HuH-7.5 (cell line): ENCODE data around the gene USP46.

Experiments
- DNase-seq: peaks from one replicate; pipeline ENCODE4 v3.0.0; 2011; ENCODE audit warnings: low spot score

Gene USP46

DNA sequence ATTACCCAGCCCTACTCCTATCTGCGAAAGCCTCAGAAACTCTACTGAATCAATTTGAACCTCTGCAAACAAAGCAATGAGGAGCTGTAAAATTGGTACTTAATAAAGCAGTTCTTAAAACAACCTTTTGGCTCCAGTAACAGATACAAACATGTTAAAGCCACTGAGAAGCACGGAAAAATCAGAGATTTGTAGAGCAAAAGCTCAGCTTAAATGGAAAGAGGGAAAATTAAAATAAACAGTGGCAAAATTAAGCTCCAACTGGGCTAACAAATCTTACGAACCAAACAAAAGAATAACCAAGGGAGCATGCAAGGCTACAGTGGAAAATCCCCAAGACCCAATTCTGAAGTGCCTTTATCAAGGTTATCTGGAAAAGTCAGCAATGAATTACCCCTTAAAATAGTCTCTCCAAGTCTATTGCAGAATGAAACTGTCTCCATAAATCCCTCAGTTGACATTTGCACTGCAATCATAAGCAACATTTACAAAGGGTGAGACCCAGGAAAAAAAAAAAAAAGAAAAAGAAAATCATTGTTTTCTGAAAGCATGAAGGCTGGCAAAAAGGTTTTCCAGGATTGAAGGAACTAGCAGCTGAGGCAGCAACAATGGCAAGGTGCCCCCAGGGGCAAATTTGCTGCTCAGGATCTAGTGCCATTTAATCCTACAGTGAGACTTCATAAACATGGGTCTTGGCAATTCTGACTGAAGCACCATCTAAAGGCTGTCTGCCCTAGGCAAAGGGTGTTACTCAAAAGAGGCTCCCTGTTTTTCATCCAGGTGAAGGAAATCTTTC, 40.1 kb downstream of the USP46 start:
- DNase-seq, result peak; percentile 33

DNA sequence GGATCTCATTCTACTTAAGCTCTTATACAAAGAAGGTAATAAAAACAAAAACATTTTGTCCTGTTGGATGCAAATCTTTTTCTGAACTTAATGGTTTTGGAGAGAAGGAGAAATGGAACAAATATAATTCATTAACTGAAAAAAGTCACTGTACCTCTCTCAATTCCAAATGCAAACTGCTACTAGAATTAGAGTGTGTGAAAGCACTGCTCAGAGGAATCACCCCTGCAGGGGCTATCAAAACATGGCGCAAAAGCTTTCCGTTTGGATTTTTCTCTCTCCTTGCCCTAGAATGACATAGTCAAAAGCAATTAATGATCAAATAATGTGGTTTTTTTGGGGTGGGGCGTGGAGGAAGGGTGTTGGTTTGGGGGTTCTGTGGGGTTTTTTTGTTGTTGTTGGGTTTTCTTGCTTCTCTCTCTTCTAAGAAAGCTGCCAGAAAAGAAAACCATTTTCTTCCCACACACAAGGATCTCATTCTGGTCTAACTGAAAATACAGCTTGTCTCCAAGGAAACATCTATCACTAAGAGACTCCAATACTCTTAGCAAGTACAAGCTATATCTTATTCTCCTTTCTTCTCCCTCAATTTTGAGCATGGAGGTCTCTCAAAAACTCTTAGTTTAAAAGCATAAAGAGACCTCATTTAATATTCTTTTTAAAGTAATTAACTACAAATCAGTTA, 41.6 kb downstream of the USP46 start:
- no peak for DNase-seq

DNA sequence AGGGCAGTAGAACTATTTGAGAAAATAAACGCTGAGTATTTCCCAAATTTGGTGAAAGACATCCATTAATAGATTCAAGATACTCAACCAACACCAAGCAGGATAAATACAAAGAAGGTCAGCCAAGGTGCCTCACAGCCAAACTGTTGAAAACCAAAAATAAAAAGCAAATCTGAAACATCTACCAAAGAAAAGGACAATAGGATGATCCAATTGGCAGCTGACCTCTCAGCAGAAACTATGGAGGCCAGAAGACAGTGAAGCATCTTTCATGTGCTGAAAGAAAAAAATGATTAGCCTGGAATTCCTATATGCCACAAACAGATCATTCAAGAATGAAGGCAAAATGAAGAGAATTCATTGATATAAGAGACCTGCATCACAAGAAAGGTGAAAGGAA, 44.9 kb downstream of the USP46 start:
- no peak for DNase-seq

DNA sequence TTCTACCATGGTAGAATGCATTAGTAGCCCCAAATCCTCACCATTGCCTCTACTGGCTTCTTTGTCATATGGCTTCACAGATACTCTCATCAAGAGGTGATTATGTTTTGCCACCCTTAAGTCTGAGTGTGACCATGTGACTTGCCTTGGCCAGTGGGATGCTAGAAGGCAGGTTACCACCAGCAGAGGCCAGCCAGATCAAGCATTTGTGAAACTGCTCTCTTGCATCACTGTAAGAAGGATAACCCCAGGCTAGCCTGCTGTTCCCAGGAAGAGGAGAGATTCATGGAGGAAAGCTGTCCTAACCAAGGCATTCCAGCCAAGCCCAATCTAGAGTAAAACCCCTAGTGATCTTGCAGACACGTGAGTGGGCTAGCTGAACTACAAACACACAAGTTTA, 46.8 kb downstream of the USP46 start:
- DNase-seq, result no peak

DNA sequence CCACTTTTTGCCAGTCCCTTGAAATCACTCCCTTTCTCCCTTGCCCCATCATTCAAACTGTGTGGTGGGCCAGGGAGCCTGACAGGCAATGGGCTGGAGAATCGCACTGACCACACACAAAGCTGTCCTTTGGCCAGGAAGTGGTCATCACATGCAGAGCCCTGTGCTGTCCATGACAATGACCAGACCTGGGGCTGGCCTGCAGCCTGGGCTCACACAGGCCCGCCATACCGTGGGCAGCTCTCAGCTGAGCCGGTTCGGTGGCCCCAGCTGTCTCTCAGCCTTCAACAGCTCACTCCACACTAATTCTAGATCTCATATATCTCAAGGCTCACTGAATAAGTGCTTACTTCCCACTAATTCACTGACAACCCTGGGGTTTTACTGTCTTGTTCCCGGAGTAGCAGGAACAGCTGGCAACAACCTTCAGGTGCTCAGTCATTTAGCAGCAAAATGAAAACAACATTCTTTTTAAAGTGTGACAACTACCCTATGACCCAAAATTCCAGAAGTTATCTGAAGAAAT, 48.0 kb downstream of the USP46 start:
- no peak for DNase-seq

DNA sequence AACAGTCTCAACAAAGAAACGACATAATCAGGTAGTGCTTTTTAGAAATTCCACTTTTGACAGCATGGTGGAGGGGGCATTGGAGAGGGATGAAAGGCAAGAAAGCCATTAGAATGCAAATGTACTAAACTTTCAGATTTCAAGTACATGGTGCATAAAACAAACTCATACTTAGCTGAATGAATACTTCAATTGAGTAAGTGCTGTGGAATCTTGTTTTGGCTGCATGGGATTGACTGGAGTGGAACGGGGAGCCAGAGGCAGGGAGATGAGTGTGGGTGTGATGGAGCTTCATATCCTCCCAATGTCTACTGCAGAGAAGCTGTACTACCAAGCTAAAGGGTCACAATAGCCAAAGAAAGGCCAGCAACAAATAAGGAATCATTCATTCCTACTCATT, 52.4 kb downstream of the USP46 start:
- no peak for DNase-seq

DNA sequence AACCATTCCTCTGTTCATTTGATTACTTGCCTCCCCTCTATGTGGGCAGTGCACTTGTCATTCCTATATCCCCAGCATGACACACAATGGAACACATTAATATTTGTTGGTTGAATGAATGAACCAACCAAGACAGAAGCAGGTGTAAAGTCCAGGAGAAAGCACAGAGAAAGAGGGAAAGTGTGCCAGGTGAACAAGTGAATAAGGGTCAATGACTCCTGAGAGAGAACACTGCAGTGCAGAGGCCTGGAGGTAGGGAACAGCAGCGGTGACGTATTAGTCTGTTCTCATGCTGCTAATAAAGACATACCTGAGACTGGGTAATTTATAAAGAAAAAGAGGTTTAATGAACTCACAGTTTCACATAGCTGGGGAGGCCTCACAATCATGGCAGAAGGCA, 53.1 kb downstream of the USP46 start:
- DNase-seq, result no peak

DNA sequence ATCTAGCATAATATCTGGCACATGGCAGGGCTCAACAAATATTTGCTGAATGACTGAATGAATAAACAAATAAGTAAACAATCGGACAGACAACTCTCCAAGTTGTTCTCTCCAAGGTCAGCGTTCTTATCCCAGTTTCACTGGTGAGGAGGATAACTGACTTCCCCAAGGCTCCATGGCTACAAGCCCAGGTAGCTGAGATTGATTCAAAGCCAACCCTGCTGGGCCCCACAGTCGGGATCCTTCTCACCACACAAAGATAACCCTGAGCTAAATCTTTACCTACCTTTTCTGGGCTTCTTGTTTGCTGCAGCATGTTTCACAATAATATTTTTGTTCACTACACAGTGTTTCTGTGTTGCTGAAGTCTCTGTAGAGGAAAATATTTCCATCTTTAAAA, 54.9 kb downstream of the USP46 start:
- DNase-seq, result peak; percentile 37

DNA sequence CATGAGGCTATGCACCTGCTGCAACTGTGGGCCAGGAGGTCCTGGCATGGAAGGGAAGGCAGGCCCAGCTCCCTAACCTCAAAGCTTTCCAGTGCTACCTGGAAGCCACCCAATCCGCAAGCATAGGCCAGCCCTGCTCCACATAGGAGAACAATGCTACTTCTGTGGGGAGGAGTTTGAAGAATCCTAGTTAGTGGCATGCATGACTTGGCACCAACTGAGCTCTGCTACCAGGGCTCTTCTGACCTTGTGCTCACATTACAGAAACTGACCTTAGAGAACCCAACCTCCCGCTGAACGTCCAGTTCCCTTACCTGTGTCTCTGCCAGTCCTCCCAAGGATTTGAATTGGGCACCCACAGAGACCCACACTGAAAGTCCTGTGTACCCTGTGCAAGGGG, 58.8 kb downstream of the USP46 start:
- DNase-seq, result no peak

DNA sequence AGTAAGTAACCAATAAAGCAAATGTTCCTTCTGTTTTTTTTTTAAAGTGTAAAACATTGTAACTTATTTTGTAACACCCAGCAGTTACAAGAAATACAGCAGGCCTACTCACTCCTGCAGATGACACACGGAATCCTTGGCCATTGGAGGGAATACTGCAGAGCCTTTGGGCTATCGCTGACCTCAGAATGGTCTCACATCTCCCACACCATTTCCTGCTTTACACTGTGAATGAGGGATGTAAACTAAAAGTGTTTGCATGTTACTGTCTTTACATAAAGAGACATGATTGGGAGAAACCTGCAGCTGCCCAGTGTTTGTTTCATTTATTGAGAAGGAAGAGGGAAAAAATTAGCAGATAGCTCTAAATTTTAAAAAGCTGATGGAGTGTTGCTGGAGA, 64.1 kb downstream of the USP46 start:
- DNase-seq, result no peak

DNA sequence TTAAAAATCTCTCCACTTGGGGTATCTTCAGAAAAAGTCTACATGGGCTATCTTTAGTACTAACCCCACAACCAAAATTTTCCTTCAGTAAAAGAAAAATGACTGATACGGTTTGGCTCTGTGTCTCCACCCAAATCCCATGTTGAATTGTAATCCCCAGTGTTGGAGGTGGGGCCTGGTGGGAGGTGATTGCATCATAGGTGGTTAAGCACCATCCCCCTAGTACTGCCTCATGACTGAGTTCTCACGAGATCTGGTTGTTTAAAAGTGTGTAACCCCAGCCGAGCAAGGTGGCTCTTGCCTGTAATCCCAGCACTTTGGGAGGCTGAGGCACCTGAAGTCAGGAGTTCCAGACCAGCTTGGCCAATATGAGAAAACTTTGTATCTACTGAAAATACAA, 66.8 kb downstream of the USP46 start:
- DNase-seq, result no peak

DNA sequence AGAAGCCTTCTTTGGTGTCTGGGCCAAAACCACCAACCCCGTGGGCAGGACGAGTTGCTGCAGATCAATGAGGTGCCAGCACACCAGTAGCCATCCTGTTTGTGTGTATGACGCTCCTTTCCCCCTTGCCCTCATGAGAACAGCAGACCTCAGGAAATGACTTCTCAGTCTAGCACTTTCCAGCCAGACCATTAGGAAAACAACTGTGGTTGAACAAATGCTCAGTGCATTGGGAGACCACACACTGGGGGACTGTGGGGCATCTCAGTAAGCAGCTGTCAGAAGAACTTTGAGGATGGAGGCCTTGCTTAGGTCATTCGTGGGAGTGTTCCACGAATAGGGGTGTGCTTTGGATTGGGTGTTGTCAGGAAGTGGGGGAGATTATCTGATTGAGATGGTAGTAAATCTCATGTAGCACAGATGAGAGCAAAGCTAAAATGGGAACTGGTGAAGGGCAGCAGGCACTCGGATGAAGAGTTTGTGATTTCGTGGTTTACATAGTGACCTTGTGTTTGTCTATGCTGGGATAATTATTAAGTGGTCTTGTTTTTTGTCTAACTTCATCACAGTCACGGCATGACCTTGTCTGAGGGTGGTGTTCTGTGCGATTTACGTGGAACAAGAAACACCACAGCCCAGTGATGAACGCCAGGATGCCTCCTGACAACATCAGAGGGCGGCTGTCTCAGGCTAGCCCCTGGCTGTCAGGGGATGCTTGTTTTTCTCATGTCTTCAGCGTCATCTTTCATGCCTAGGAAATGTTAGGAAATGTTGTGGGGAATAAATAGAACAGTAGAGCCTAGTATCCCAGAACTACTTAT, 70.1 kb downstream of the USP46 start:
- DNase-seq, result no peak

DNA sequence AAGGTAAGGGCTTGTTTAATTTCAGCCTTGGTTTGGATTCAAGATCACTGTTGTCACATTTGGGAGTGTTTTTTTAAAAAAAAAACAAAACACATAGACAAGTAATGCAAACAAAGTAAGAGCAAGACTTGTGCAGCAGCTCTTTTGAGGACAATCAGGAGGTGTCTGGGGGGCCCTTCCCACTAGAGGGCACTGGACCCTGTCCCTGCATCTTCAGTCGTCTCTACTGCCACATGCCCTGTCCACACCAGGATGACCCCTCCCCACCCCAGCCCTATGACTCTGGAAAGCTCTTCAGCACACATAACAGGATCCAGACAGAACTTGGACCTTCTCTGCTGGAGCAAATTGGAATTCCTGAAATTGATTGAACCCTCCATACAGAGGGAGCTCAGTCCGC, 71.0 kb downstream of the USP46 start:
- peak; percentile 68 for DNase-seq

DNA sequence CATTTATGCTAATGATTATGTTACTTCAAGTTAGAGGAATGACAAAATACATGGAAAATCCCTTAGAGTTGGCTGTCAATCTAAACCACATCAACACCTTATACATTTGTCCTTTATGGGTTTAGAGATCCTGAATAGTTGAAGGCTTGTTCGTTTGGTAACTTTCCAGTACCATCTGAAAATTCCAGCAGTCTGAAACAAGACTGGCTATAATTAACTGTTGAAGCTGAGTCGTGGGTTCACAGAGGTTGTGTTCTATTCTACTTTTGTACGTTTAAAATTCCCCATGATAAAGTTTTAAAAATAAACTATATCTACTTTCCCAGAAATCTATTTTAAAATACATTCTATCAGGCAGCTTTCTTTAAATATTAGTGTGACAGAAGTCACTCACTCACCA, 73.0 kb downstream of the USP46 start:
- no peak for DNase-seq

DNA sequence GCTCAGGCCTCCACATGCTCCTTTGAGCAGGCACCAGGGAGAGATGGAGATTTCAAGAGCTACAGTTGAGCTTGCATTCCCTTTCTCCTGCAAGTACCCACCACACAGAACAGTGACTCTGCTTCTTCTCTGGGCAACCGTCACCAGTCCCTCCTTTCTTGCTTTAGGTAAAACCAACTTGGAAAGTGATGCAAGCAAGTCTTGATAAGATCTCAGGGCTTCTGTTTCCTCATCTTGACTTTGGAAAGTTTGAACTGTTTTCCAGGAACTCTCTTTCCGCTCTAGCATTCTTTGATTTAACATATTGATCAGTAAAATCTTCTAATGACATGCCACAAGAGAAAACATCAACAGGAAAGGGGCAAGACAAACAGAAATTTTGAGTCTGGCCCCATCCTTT, 73.7 kb downstream of the USP46 start:
- DNase-seq, result no peak

DNA sequence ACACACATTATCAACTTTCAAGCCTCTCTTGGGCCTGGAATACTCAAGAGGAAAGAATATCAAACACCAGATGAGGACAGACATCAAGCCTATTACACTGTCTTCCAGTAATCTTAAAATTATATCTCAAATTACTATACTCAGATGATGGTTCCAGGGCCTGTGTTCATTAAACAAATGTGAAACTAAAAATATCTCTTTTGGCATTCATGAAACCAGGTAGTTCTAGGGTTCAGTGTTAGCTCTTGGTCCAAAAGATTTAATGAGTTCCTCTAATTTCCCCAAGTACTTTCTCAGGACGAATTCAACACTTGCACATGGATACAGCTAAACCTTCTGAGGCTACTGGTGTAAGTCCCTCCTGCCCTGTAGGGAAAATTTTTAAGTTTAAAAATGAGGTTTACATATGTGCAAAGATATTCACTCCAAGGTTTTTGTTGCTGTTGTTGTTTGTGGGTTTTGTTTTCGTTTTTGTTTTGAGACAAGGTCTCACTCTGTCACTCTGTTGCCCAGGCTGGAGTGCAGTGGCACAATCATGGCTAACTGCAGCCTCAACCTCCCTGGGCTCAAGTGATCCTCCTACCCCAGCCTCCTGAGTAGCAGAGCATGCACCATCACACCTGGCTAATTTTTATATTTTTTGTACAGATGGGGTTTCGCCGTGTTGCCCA, 79.4 kb downstream of the USP46 start:
- no peak for DNase-seq

DNA sequence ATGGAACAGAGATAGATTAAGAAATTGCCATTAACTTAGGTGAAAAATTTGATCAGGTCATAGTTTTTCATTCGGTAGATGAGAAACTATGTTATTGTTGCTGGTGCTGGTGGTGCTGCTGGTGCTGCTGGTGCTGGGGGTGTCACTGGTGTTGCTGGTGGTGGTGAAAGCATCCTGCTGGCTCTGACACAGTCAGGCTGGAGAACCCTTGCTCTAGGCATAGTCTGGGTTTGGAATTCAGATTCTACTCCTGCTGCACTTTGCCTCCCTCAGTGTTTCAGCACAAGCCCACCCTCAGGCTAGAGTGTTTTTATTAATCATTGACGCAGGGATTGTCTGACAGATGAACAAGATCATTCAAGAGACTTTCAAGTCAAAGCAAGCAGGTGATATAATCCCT, 80.2 kb downstream of the USP46 start:
- no peak for DNase-seq

DNA sequence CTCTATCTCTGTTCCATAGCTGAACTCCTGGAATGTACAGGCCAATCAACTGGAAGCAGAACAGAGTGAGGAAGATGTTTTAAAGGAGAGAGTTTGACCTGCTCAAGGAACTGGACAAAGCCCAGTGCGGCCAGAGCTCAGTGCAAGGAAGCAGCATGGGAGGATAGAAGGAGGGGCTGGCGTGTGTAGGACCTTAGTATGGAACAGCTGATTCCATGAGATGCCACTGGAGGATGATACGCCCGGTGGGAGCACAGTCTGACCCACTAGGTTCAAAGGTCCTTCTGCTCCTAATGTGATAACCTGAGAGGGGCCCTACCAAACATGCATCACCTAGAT, 81.5 kb downstream of the USP46 start:
- no peak for DNase-seq

DNA sequence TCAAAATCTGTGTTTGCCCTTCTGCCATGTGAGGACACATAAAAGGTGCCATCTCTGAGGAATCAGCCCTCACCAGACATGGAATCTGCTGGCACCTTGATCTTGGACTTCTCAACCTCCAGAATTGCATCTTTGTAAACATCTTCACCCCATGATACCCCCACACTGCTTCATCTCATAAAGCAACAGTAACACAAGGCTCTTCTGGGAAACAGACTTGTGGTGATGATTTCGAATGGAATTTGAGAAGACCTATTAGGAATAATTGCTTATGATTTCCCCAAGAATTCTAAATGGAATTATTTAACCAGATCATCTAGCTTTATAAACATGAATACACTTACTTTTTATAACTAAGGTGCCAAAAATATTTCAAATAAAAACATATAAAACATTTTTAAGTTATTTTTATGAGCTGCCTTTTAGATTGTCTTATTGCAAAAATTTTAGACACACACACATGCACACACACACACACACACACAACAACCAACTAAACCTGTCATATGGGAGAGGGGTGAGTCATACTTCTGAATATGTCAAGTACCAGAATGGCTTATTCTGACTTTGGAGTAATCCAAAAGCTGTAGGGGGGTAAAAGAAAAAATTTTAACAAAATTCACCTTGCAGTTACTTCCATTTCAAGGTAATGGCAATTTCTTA, 82.0 kb downstream of the USP46 start:
- DNase-seq, result no peak

DNA sequence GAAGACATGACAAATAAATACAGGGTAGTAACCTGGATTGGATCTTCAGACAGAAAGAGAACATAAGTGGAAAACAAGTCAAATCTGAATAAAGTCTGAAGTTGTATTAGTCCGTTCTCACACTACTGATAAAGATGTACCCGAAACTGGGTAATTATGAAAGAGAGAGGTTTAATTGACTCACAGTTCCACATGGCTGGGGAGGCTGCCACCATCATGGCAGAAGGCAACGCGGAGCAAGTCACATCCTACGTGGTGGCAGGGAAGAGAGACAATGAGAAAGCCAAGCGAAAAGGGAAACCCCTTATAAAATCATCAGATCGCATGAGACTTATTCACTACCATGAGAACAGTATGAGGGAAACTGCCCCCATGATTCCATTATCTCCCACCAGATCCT, 82.8 kb downstream of the USP46 start:
- no peak for DNase-seq

DNA sequence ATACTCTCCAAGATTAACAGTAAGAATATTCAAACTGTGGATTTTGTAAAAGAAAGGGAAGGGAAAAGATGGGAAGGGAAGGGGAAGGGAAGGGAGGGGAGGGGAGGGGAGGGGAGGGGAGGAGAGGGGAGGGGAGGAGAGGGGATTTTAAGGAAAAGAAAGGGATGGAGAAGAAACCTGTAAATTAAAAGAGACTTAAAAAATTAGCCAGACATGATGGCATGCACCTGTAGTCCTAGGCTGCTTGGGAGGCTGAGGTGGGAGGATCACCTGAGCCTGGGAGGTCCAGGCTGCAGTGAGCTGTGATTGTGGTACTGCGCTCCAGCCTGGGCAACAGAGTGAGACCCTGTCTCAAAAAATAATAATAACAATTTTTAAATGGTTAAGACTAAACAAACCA, 83.7 kb downstream of the USP46 start:
- no peak for DNase-seq

DNA sequence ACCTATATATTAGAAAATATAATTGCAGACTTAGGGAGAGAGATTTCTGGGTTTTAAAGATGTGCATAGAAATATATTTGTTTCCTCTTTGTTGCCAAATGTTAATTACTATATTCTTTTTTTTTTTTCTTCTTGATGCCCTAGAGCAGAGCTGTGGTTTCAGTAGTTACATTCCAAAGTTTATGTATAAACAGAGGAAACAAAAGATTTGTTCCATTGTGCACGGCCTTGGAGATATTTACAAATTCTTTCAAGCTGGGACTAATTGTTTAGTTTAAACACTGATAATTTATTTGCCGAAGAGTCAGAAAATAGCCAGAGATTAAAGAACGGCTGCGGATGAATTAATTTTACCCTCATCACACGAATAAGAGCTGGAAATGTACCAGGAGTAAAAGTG, 85.1 kb downstream of the USP46 start:
- no peak for DNase-seq
